Thoracic aorta (tissue), 2 donors: Measurements from ENCODE around the gene DOK5. TPM values are rescaled to one million over a fixed set of nuclear protein-coding genes. Genes with fewer than 3 reads are reported as not detected.

Source experiments
- ATAC-seq: fragments of 150-250 bp; one replicate; pipeline ENCODE4 v1.8.0; 2017; ENCODE audit warnings: low read depth; ENCODE audit not compliant: insufficient number of reproducible peaks, low FRiP score
- DNase-seq: peaks from one replicate; pipeline ENCODE4 v3.0.0-alpha.2; 2020; ENCODE audit warnings: low spot score
- H3K27ac ChIP-seq, 2 donors: fragments of 200-600 bp; sonication (generic); 1 replicate in 1 of 2; 2 replicates in 1 of 2; pipeline ENCODE4 v1.5.1; 2016; ENCODE audit warnings: mild to moderate bottlenecking in 2 of 2, moderate library complexity in 2 of 2
- H3K27me3 ChIP-seq: fragments of 200-600 bp; sonication (generic); replicated peaks from 2 replicates; pipeline ENCODE4 v1.6.0; 2016; ENCODE audit warnings: mild to moderate bottlenecking; ENCODE audit not compliant: insufficient read depth
- H3K36me3 ChIP-seq: fragments of 200-600 bp; sonication (generic); one replicate; pipeline ENCODE4 v1.5.1; 2016
- H3K4me1 ChIP-seq, 2 donors: fragments of 200-600 bp; sonication (generic); 1 replicate in 1 of 2; 2 replicates in 1 of 2; pipeline versions ENCODE4 v1.5.1 to v1.6.0; 2016; ENCODE audit warnings: low read depth in 2 of 2, mild to moderate bottlenecking in 1 of 2; ENCODE audit not compliant: control insufficient read depth in 1 of 2
- H3K4me3 ChIP-seq: fragments of 200-600 bp; sonication (generic); 2 replicates; pipeline ENCODE4 v1.5.1; 2016; ENCODE audit warnings: mild to moderate bottlenecking
- H3K9me3 ChIP-seq: fragments of 200-600 bp; sonication (generic); 2 replicates; pipeline ENCODE4 v1.5.1; 2016
- CTCF ChIP-seq: fragments of 200-600 bp; sonication (generic); IDR thresholded peaks from one replicate; pipeline ENCODE4 v1.5.1; 2019; ENCODE audit warnings: antibody characterized with exemption
- total RNA-seq, 2 donors: library from RNA; depleted of rRNA; stranded (reverse); fragments of >200 nt; gene quantifications; one replicate each; pipeline versions ENCODE4 v1.1.0 to v1.2.3, GENCODE V29; 2016

Gene DOK5
- total RNA-seq, 2 donors from 2014 or later, result 8.3 to 21.7 TPM

- no peak overlapping the region for H3K27ac ChIP-seq
- no peaks in the 10 kb centered on the region for H3K36me3 ChIP-seq
- DNase-seq (no peak), ATAC-seq (no peak)
- no peaks in the 10 kb centered on the region for H3K27me3 ChIP-seq
- no peaks in the 10 kb centered on the region for H3K9me3 ChIP-seq
- no peak for TF ChIP-seq CTCF
- H3K4me3 ChIP-seq, result no peak overlapping the region
- H3K4me1 ChIP-seq, result peaks cover 0 to 4% of the 10 kb centered on the region in 2 donors
These were observed 6.1 kb upstream of the DOK5 start for GRCh38 chr20:54469293-54469692.

GRCh38 chr20:54469952-54470351, 5.4 kb upstream of the DOK5 start:
- no peaks in the 10 kb centered on the region for H3K9me3 ChIP-seq
- no peak for TF ChIP-seq CTCF
- no peaks in the 10 kb centered on the region for H3K27me3 ChIP-seq
- H3K4me3 ChIP-seq, result no peak overlapping the region
- no peaks in the 10 kb centered on the region for H3K36me3 ChIP-seq
- ATAC-seq (no peak), DNase-seq (no peak)
- no peak overlapping the region for H3K27ac ChIP-seq
- H3K4me1 ChIP-seq, result peaks cover 0 to 7% of the 10 kb centered on the region in 2 donors

GRCh38 chr20:54470697-54471096, 4.7 kb upstream of the DOK5 start:
- Histone ChIP-seq H3K27ac (no peak overlapping the region), H3K4me1 (peaks cover 0 to 7% of the 10 kb centered on the region in 2 donors), H3K4me3 (no peak overlapping the region), H3K27me3 (no peaks in the 10 kb centered on the region), H3K9me3 (no peaks in the 10 kb centered on the region), H3K36me3 (no peaks in the 10 kb centered on the region)
- no peak for TF ChIP-seq CTCF
- DNase-seq (no peak), ATAC-seq (no peak)

GRCh38 chr20:54472607-54473006, 2.8 kb upstream of the DOK5 start:
- TF ChIP-seq CTCF, result no peak
- Histone ChIP-seq H3K27me3 (no peaks in the 10 kb centered on the region), H3K9me3 (no peaks in the 10 kb centered on the region), H3K27ac (no peak overlapping the region), H3K4me3 (no peak overlapping the region), H3K4me1 (peaks cover under 1 to 15% of the 10 kb centered on the region in 2 donors), H3K36me3 (no peaks in the 10 kb centered on the region)
- ATAC-seq, result no peak
- DNase-seq, result no peak

- no peaks in the 10 kb centered on the region for H3K36me3 ChIP-seq
- H3K27ac ChIP-seq, result no peak overlapping the region
- DNase-seq, result no peak
- peaks cover 3 to 22% of the 10 kb centered on the region in 2 donors for H3K4me1 ChIP-seq
- no peaks in the 10 kb centered on the region for H3K27me3 ChIP-seq
- no peaks in the 10 kb centered on the region for H3K9me3 ChIP-seq
- H3K4me3 ChIP-seq, result no peak overlapping the region
- TF ChIP-seq CTCF, result no peak
- no peak for ATAC-seq
These were observed 2.1 kb upstream of the DOK5 start for GRCh38 chr20:54473340-54473739.
